Colonic mucosa (tissue), 4 donors: ENCODE results near the gene UBP1. TPM values are rescaled to one million over a fixed set of nuclear protein-coding genes. Genes with fewer than 3 reads are reported as not detected.

ENCODE experiments used
- DNase-seq: peaks from one replicate; pipeline ENCODE4 v3.0.0-alpha.2; 2020
- H3K27ac ChIP-seq: fragments of 200-600 bp; one replicate; pipeline ENCODE4 v1.8.0; 2021
- H3K27me3 ChIP-seq: fragments of 200-600 bp; one replicate; pipeline ENCODE4 v1.8.0; 2021
- H3K36me3 ChIP-seq: fragments of 200-600 bp; one replicate; pipeline ENCODE4 v1.8.0; 2021
- H3K4me1 ChIP-seq: fragments of 200-600 bp; one replicate; pipeline ENCODE4 v1.8.0; 2021; ENCODE audit warnings: mild to moderate bottlenecking
- H3K4me3 ChIP-seq: fragments of 200-600 bp; one replicate; pipeline ENCODE4 v1.8.0; 2021
- H3K9ac ChIP-seq, 2 donors: one replicate each; pipeline ENCODE4 v1.7.0; 2013; ENCODE audit warnings: control low read depth in 2 of 2, low read depth in 2 of 2, low read length in 2 of 2
- H3K9me3 ChIP-seq: fragments of 200-600 bp; one replicate; pipeline ENCODE4 v1.8.0; 2021
- CTCF ChIP-seq: fragments of 200-600 bp; IDR thresholded peaks from one replicate; pipeline ENCODE4 v1.8.0; 2022; ENCODE audit warnings: antibody characterized with exemption, mild to moderate bottlenecking
- intact Hi-C: fragments of 100-400 bp; cut with DNase I; formaldehyde crosslinking; loops from one replicate; pipeline ENCODE4 v1.14.1; 2022
- total RNA-seq, 2 donors: library from RNA; stranded (reverse); fragmentation: NEBNext Ultra II Directional in 1 of 2; extraction: Animal tissue kit (Norgen Biotek cat#: 25700) in 1 of 2; gene quantifications; one replicate each; pipeline ENCODE4 v1.2.1, GENCODE V29; 2021
- donor health status: healthy.
- donor health status: DM: no; HTN: no; CAD: no.
- donor health status: DM: no; HTN: no; CAD: no.

UBP1 gene
- total RNA-seq, 2 donors from 2014 or later = 68.2 to 71.4 TPM

- intact Hi-C loops = no loop called here
- Histone ChIP-seq H3K27me3 (no peaks in the 10 kb centered on the region), H3K4me1 (no peaks in the 10 kb centered on the region), H3K9me3 (no peaks in the 10 kb centered on the region), H3K9ac (no peak overlapping the region), H3K27ac (no peak overlapping the region), H3K36me3 (no peaks in the 10 kb centered on the region), H3K4me3 (no peak overlapping the region)
- no peak for DNase-seq
- TF ChIP-seq CTCF = no peak
Measured at GRCh38 chr3:33364060-33364459, 76.1 kb downstream of the UBP1 start.

GRCh38 chr3:33363113-33363800 is 76.9 kb downstream of the UBP1 start:
- no peaks in the 10 kb centered on the region for H3K9me3 ChIP-seq
- intact Hi-C loops = no loop called here

GRCh38 chr3:33360136-33360825 is 79.9 kb downstream of the UBP1 start:
- TF ChIP-seq CTCF = no peak
- Histone ChIP-seq H3K9ac (no peak overlapping the region), H3K4me1 (no peaks in the 10 kb centered on the region), H3K27ac (no peak overlapping the region), H3K4me3 (no peak overlapping the region), H3K9me3 (no peaks in the 10 kb centered on the region), H3K36me3 (no peaks in the 10 kb centered on the region), H3K27me3 (no peaks in the 10 kb centered on the region)
- DNase-seq = no peak
- intact Hi-C loops = no loop called here

More at GRCh38 chr3:33363113-33363800, 76.9 kb downstream of the UBP1 start:
- no peak for DNase-seq
- H3K36me3 ChIP-seq = no peaks in the 10 kb centered on the region
- no peak overlapping the region for H3K9ac ChIP-seq
- no peaks in the 10 kb centered on the region for H3K27me3 ChIP-seq
- no peaks in the 10 kb centered on the region for H3K4me1 ChIP-seq
- TF ChIP-seq CTCF = no peak
- H3K4me3 ChIP-seq = no peak overlapping the region
- H3K27ac ChIP-seq = no peak overlapping the region

GRCh38 chr3:33358172-33358781 is 81.9 kb downstream of the UBP1 start:
- H3K9ac ChIP-seq = no peak overlapping the region
- H3K9me3 ChIP-seq = no peaks in the 10 kb centered on the region
- TF ChIP-seq CTCF = no peak
- H3K4me1 ChIP-seq = no peaks in the 10 kb centered on the region
- no peak for DNase-seq
- no peaks in the 10 kb centered on the region for H3K36me3 ChIP-seq
- H3K4me3 ChIP-seq = no peak overlapping the region
- intact Hi-C loops = no loop called here
- no peak overlapping the region for H3K27ac ChIP-seq
- no peaks in the 10 kb centered on the region for H3K27me3 ChIP-seq

GRCh38 chr3:33355611-33356010 is 84.6 kb downstream of the UBP1 start:
- Histone ChIP-seq H3K4me3 (no peak overlapping the region), H3K27ac (peak overlapping the region; percentile 4), H3K27me3 (no peaks in the 10 kb centered on the region), H3K36me3 (no peaks in the 10 kb centered on the region), H3K4me1 (no peaks in the 10 kb centered on the region), H3K9me3 (no peaks in the 10 kb centered on the region), H3K9ac (no peak overlapping the region)
- peak; percentile 27 for DNase-seq
- no peak for TF ChIP-seq CTCF
- intact Hi-C loops = no loop called here
